Left lung (tissue), 10 donors: ENCODE data around the gene PIP5K1B. TPM values are rescaled to one million over a fixed set of nuclear protein-coding genes. Genes with fewer than 3 reads are reported as not detected.

Experiments
- ATAC-seq: fragments of 200-7000 bp; cut with Tn5 transposase; one replicate; pipeline ENCODE4 v1.9.1; 2020; ENCODE audit warnings: moderate library complexity
- DNase-seq, 4 donors: peaks; one replicate each; pipeline ENCODE4 v3.0.0-alpha.2; 2013 to 2020
- H3K27ac ChIP-seq, 2 donors: fragments of 200-600 bp; sonication (generic) in 1 of 2; one replicate each; pipeline versions ENCODE4 v1.5.0 to v1.8.0; 2020 to 2021
- H3K27me3 ChIP-seq, 2 donors: fragments of 200-600 bp; sonication (generic) in 1 of 2; one replicate each; pipeline versions ENCODE4 v1.5.0 to v1.8.0; 2020 to 2021
- H3K36me3 ChIP-seq, 2 donors: fragments of 200-600 bp; sonication (generic) in 1 of 2; one replicate each; pipeline versions ENCODE4 v1.5.0 to v1.8.0; 2020 to 2021
- H3K4me1 ChIP-seq, 2 donors: fragments of 200-600 bp; one replicate each; pipeline ENCODE4 v1.8.0; 2021
- H3K4me3 ChIP-seq, 2 donors: fragments of 200-600 bp; sonication (generic) in 1 of 2; one replicate each; pipeline versions ENCODE4 v1.5.0 to v1.8.0; 2020 to 2021; ENCODE audit warnings: mild to moderate bottlenecking in 1 of 2
- H3K9me3 ChIP-seq, 2 donors: fragments of 200-600 bp; sonication (generic) in 1 of 2; one replicate each; pipeline versions ENCODE4 v1.5.0 to v1.8.0; 2020 to 2021
- intact Hi-C, 2 donors: fragments of 100-400 bp; cut with DNase I; formaldehyde crosslinking; loops; one replicate each; pipeline versions ENCODE4 v1.11.2 to v1.14.2; 2022
- polyA plus RNA-seq, 6 donors: library from polyadenylated mRNA; unstranded; fragments of 120-200 nt; gene quantifications; one replicate each; pipeline ENCODE4 v1.2.1, GENCODE V29; 2013; ENCODE audit not compliant: insufficient read length in 6 of 6
- total RNA-seq, 2 donors: library from RNA; stranded (reverse); fragmentation: NEBNext Ultra II Directional; extraction: Animal tissue kit (Norgen Biotek cat#: 25700); gene quantifications; one replicate each; pipeline ENCODE4 v1.2.1, GENCODE V29; 2021
- TF ChIP-seq, protein P1 (sequence below), 2 donors: fragments of 200-600 bp; sonication (generic) in 1 of 2; IDR thresholded peaks; one replicate each; pipeline versions ENCODE4 v1.5.0 to v1.8.0; 2021; ENCODE audit warnings: antibody characterized with exemption in 2 of 2
- donor health status: DM: no; HTN: yes; CAD: no.
- donor health status: DM: no; HTN: no; CAD: no.

The PIP5K1B gene
- total and polyA plus RNA-seq, 8 donors: 3.1 to 31.0 (median 4.2) TPM

DNA sequence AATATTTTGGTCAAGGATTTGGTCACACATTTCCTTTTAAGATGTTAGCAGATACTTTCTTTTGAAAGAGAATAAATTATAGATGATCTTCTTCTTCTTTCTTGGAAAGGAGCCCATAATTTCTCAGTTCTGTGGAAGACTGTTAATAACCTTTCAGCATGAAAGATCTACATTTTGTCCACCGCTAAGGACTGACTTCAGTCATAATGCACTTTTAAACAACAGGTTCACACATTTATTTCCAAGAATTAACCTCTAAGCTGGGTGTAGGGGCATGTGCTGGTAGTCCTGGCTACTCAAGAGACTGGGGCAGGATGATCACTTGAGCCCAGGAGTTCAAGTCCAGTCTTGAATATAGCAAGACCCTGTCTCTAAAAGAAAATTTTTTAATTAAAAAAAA lies 215.9 kb downstream of the PIP5K1B start:
- Histone ChIP-seq H3K4me3 (no peak overlapping the region), H3K36me3 (peaks cover 0 to 4% of the 10 kb centered on the region in 2 donors), H3K4me1 (no peaks in the 10 kb centered on the region), H3K27me3 (no peaks in the 10 kb centered on the region), H3K27ac (no peak overlapping the region), H3K9me3 (no peaks in the 10 kb centered on the region)
- TF ChIP-seq, protein P1, sequence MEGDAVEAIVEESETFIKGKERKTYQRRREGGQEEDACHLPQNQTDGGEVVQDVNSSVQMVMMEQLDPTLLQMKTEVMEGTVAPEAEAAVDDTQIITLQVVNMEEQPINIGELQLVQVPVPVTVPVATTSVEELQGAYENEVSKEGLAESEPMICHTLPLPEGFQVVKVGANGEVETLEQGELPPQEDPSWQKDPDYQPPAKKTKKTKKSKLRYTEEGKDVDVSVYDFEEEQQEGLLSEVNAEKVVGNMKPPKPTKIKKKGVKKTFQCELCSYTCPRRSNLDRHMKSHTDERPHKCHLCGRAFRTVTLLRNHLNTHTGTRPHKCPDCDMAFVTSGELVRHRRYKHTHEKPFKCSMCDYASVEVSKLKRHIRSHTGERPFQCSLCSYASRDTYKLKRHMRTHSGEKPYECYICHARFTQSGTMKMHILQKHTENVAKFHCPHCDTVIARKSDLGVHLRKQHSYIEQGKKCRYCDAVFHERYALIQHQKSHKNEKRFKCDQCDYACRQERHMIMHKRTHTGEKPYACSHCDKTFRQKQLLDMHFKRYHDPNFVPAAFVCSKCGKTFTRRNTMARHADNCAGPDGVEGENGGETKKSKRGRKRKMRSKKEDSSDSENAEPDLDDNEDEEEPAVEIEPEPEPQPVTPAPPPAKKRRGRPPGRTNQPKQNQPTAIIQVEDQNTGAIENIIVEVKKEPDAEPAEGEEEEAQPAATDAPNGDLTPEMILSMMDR (IDR thresholded peaks at IDR 0.05): no peak
- intact Hi-C loops: no loop called here
- DNase-seq (no peak), ATAC-seq (no peak)

DNA sequence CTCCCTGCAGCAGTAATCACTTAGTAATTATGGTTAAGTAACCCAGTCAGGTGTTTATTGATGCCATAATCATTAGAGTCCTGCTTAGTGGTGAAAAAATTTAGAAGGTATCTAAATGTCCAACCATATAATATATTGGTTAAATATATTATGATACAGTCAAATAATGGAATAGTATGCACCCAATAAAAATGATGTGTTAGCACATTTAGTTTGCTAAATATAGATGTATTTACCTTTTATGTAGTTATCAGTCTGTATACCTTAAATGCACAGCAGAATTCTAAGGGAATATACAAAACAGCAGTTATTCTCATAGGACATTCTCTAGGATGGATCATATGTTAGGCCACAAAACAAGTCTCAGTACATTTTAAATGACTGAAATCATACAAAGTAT lies 218.4 kb downstream of the PIP5K1B start:
- Histone ChIP-seq H3K36me3 (peaks cover 0 to 4% of the 10 kb centered on the region in 2 donors), H3K27me3 (no peaks in the 10 kb centered on the region), H3K4me1 (no peaks in the 10 kb centered on the region), H3K4me3 (no peak overlapping the region), H3K9me3 (no peaks in the 10 kb centered on the region), H3K27ac (no peak overlapping the region)
- DNase-seq (no peak), ATAC-seq (no peak)
- TF ChIP-seq, protein P1 (IDR thresholded peaks at IDR 0.05): no peak
- intact Hi-C loops: no loop called here

DNA sequence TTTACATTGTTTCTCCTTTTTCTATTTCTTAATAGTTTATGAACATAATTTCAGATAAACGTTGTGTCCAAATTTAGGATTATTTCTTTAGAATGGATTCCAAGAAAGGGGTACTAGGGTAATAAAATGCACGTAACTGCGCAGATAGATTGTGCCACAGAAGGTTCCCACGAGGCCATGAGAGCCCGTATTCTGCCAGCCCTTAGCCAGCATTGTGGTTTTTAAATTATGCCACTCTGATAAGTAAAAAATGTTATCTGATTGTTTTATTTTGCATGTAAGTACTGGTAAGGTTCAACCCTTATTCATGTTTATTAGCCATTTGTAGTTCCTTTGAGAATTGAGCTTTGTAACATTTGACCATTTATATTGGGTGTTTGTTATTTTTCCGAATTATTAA lies 220.1 kb downstream of the PIP5K1B start:
- Histone ChIP-seq H3K4me3 (no peak overlapping the region), H3K9me3 (no peaks in the 10 kb centered on the region), H3K4me1 (no peaks in the 10 kb centered on the region), H3K36me3 (peaks cover 0 to 4% of the 10 kb centered on the region in 2 donors), H3K27ac (no peak overlapping the region), H3K27me3 (no peaks in the 10 kb centered on the region)
- TF ChIP-seq, protein P1 (IDR thresholded peaks at IDR 0.05): no peak
- ATAC-seq (no peak), DNase-seq (no peak)
- intact Hi-C loops: no loop called here

DNA sequence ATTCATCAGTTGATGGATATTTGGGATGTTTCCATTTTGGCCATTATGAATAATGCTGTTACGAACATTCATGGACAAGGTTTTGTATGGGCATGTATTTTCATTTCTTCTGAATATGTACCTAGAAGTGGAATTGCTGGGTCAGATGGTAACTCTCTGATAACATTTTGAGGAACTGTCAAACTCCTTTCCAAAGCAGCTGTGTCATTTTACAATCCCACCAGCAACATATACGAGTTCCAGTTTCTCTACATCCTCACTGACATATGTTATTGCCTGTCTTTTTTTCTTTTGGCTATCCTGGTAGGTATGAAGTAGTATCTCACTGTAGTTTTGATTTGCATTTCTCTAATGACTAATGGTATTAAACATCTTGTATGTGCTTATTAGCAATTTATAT lies 222.1 kb downstream of the PIP5K1B start:
- no peaks in the 10 kb centered on the region for H3K9me3 ChIP-seq
- intact Hi-C loops: no loop called here
- no peak for ATAC-seq
- no peaks in the 10 kb centered on the region for H3K4me1 ChIP-seq
- no peak overlapping the region for H3K27ac ChIP-seq
- no peaks in the 10 kb centered on the region for H3K27me3 ChIP-seq
- DNase-seq: no peak
- no peak overlapping the region for H3K4me3 ChIP-seq
- TF ChIP-seq, protein P1 (IDR thresholded peaks at IDR 0.05): no peak
- H3K36me3 ChIP-seq: no peaks in the 10 kb centered on the region

DNA sequence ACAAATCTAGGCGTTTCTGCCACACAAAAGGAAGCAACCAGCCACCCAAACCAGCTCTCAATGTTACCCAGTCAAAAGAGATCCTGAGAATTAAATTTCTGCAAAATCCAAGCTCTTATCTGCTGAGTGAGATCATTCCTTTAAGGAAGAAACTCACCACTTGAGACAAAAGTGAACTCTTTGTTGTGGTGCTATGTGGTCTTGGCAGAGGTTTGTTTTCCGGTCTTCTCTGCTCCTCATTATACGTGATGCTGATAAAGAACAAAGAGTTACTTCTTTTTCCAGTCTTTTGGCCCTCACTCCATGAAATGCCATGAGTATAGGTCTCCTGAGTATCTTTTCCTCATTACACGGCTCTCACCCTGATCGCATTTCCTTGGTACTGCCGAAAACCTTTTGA lies 226.8 kb downstream of the PIP5K1B start:
- ATAC-seq: no peak
- intact Hi-C loops: no loop called here
- Histone ChIP-seq H3K4me3 (no peak overlapping the region), H3K27ac (no peak overlapping the region), H3K4me1 (no peaks in the 10 kb centered on the region), H3K9me3 (no peaks in the 10 kb centered on the region), H3K36me3 (peaks cover 0 to 6% of the 10 kb centered on the region in 2 donors), H3K27me3 (no peaks in the 10 kb centered on the region)
- TF ChIP-seq, protein P1 (IDR thresholded peaks at IDR 0.05): no peak
- DNase-seq: no peak
